ENCODE data around the gene PITPNM1. TPM values are rescaled to one million over a fixed set of nuclear protein-coding genes. Genes with fewer than 3 reads are reported as not detected.

The PITPNM1 gene
- 22.9 and 32.5 TPM in 2 replicates for total RNA-seq

DNA sequence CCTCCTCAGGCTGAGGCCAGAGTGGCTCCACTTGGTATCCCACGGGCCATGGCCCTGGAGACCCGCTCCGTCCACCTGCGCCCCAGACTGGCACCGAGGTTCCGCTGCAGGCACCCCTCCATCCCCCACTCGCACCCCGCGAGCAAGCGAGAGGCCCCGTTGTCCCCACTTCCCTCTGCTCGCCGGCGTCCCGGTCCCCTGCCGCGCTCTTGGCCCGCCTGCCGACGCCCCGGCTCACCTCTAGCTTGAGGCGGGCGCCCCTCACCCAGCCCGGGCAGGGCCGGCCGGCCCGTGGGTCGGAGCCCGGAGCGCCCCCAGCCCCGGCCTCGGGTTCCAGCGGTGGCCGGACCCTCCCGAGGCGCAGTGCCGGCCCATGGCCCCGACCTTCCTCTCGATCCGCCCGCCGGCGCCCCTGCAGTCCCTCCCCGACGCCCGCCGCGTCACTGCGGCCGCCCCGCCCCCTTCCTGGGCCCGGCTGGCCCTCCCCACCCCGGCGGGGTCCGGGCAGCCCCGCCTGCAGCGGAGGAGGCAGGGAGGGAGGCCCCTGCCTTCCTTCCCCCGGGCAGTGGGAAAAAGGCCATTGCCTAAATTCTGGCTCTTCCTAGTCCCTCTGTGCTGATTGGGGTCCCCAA is at the start of gene PITPNM1:
PITPNM1 (minus strand) TSS at position 414 of the 632 bp plus-strand sequence. CDS start 1,183 bp downstream, outside the sequence.

GRCh38 chr11:67522844-67523555 is 17.8 kb upstream of the PITPNM1 start, which contains the start of gene CABP2:
CABP2 (minus strand) TSS chr11:67523446; CDS start chr11:67523326, 120 bp downstream.

DNA sequence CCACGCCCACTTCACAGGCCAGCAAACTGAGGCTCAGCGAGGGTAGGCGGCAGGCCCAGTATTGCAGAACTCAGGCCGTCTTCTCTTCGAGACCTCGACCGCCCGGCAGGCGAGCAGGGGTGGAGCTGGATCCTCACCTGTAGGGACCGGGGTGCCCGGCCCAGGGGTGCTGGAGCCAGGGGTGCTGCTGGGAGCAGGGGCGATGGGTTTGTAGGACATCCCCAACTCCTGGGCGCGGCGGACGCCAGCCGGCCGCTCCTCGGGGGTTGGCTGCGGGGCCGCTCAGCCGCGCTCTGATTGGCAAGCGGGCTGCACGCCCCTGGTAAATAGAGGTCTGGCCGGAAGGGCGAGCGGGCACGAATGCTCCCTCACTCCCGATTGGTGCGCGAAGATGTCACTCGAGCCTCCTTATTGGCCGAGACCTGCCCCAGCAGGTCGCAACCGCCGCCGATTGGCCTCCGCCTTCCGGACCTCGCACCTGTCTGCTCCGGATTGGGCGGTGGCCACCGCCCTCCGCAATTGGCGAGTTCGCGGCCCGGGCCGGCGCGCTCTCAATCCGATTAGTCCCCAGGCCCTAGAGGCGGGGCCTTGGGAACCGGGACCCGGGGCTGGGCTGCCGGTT is 2.8 kb upstream of the PITPNM1 start, which contains the start of gene CDK2AP2:
CDK2AP2 (minus strand) TSS at position 299 of the 622 bp plus-strand sequence; CDS start at position 219, 80 bp downstream.

GRCh38 chr11:67482827-67483798 is 22.1 kb downstream of the PITPNM1 start, which contains the start of gene AIP:
AIP (plus strand) TSS chr11:67483026; CDS start chr11:67483159, 133 bp downstream.

DNA sequence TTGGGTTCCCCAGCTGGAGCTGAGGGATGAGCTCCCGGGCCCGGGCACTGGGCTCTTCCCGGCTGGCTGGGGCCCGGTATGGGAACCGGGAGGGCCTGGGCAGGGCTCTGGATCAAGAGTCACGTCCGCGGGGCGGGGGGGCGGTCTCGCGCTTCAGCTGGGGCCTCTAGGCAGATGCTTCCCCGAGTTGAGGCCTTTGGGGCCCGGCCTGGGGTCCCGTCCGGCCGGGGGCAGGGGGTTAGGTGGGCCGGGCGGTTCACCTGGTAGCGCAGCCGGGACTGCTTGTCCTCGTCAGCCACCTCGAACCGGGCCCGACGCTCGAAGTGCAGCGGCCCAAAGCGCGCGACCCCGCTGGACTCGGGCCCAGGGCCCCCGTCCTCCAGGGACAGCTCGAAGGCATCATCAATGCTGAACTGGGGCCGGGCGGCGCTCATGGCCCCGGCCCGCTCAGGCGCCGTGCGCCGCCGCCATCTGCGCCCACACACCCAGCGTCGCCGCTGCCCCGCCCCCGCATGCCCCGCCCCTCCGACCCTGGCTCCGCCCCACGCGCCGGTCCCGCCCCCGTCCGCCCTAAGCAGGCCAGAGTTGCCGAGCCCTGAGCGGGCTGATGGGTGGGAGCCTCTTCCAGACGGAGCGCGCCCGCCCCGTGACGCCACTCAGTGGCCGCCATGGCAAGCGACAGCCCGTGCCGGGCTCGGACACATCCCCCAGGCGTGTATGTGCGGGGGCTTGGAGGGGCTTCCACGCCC is 36.2 kb downstream of the PITPNM1 start, which contains the start of gene TMEM134:
TMEM134 (minus strand) TSS at position 493 of the 749 bp plus-strand sequence; CDS start at position 434, 59 bp downstream.

GRCh38 chr11:67455054-67455453 is 50.1 kb downstream of the PITPNM1 start, which contains the start of gene CABP4:
CABP4 (plus strand) TSS chr11:67455354; CDS start chr11:67455424, 70 bp downstream.

GRCh38 chr11:67452141-67452952 is 52.8 kb downstream of the PITPNM1 start, which contains the start of gene GPR152:
GPR152 (minus strand) TSS chr11:67452729; CDS start chr11:67452724, 5 bp downstream.

Other genes with a start within 250 kb of the PITPNM1 start
- 66.6 and 96.4 TPM in 2 replicates for gene GRK2, start 238.9 kb downstream of the PITPNM1 start, total RNA-seq
- gene ANKRD13D, start 216.1 kb downstream of the PITPNM1 start, total RNA-seq = 34.9 and 57.0 TPM in 2 replicates
- 26.0 and 46.7 TPM in 2 replicates for gene SSH3, start 201.8 kb downstream of the PITPNM1 start, total RNA-seq
- gene POLD4, start 151.8 kb downstream of the PITPNM1 start, total RNA-seq = 28.0 and 29.8 TPM in 2 replicates
- 3.2 and 3.8 TPM in 2 replicates for gene CLCF1, start 131.8 kb downstream of the PITPNM1 start, total RNA-seq
- 5.6 and 7.9 TPM in 2 replicates for gene RAD9A, start 113.4 kb downstream of the PITPNM1 start, total RNA-seq
- gene PPP1CA, start 103.5 kb downstream of the PITPNM1 start, total RNA-seq = 116 and 139 TPM in 2 replicates
- not detected in 2 replicates for gene TBC1D10C, start 101.3 kb downstream of the PITPNM1 start, total RNA-seq
- gene CARNS1, start 89.7 kb downstream of the PITPNM1 start, total RNA-seq = under 0.01 TPM in 1 of 2 replicates, not detected in the other
- gene RPS6KB2, start 76.9 kb downstream of the PITPNM1 start, total RNA-seq = 46.5 and 72.5 TPM in 2 replicates
- 0.28 TPM in 1 of 2 replicates, not detected in the other for gene PTPRCAP, start 67.7 kb downstream of the PITPNM1 start, total RNA-seq
- 100 and 118 TPM in 2 replicates for gene CORO1B, start 61.9 kb downstream of the PITPNM1 start, total RNA-seq
- gene GPR152, start 52.6 kb downstream of the PITPNM1 start, total RNA-seq = not detected in 2 replicates
- gene CABP4, start 50.0 kb downstream of the PITPNM1 start, total RNA-seq = not detected in 2 replicates
- 19.8 and 57.7 TPM in 2 replicates for gene TMEM134, start 36.1 kb downstream of the PITPNM1 start, total RNA-seq
- 41.6 and 46.8 TPM in 2 replicates for gene AIP, start 22.3 kb downstream of the PITPNM1 start, total RNA-seq
- gene CDK2AP2, start 2.8 kb upstream of the PITPNM1 start, total RNA-seq = 19.3 and 32.5 TPM in 2 replicates
- not detected in 2 replicates for gene CABP2, start 18.1 kb upstream of the PITPNM1 start, total RNA-seq
- gene GSTP1, start 78.4 kb upstream of the PITPNM1 start, total RNA-seq = 1,128 and 1,985 TPM in 2 replicates
- 150 and 196 TPM in 2 replicates for gene NDUFV1, start 101.6 kb upstream of the PITPNM1 start, total RNA-seq
- gene NUDT8, start 124.6 kb upstream of the PITPNM1 start, total RNA-seq = 7.8 and 8.5 TPM in 2 replicates
- not detected in 2 replicates for gene TBX10, start 134.4 kb upstream of the PITPNM1 start, total RNA-seq
- gene ACY3, start 145.4 kb upstream of the PITPNM1 start, total RNA-seq = 0.14 TPM in 1 of 2 replicates, not detected in the other
- gene ALDH3B2, start 169.3 kb upstream of the PITPNM1 start, total RNA-seq = 27.3 and 140 TPM in 2 replicates

All from nasal cavity respiratory epithelium epithelial cell of viscerocranial mucosa (primary cell).